ENCODE results near the gene CALD1.

Gene CALD1

GRCh38 chr7:134905375-134905774 lies 125.9 kb downstream of the CALD1 start:
- peaks cover 12% of the 10 kb centered on the region; the same call in 1 of the 2 replicates for H3K36me3 ChIP-seq (ENCODE audit: control insufficient read depth, insufficient read depth, low read length)
- H3K4me1 ChIP-seq (ENCODE audit: control insufficient read depth, insufficient read depth, low read length): peaks cover 4% of the 10 kb centered on the region; the same call in 1 of the 2 replicates
- H3K27ac ChIP-seq (ENCODE audit: low read depth, low read length): no peak overlapping the region
- no peak overlapping the region for H3K9ac ChIP-seq (ENCODE audit: low read depth, low read length)
- no peaks in the 10 kb centered on the region for H3K9me3 ChIP-seq (ENCODE audit: control insufficient read depth, insufficient read depth, low read length)
- H3K27me3 ChIP-seq (ENCODE audit: control insufficient read depth, insufficient read depth, low read length): no peaks in the 10 kb centered on the region
- H3K4me3 ChIP-seq (ENCODE audit: low read depth, low read length): no peak overlapping the region

DNA sequence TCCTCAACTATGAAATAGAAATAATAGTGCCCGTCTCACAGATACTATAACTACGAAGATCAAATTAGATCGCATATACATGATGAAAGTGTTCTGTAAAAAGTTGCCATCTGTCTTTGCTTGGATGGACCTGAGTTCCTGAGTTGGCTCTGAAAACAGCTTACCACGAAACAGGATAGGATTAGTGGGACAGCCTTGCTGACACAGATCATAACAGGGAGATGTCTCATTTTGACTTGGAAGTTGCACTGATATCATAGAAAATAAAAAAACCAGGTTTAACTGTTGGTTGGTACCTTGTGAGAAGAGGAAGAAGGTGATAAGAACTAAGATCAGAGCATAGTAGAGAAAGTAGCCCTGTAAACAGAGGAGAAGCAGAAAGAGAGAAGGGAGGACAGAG lies 127.6 kb downstream of the CALD1 start:
- H3K27me3 ChIP-seq (ENCODE audit: control insufficient read depth, insufficient read depth, low read length): no peaks in the 10 kb centered on the region
- H3K36me3 ChIP-seq (ENCODE audit: control insufficient read depth, insufficient read depth, low read length): peaks cover 11% of the 10 kb centered on the region; the same call in 1 of the 2 replicates
- no peak overlapping the region for H3K4me3 ChIP-seq (ENCODE audit: low read depth, low read length)
- H3K27ac ChIP-seq (ENCODE audit: low read depth, low read length): no peak overlapping the region
- no peaks in the 10 kb centered on the region for H3K9me3 ChIP-seq (ENCODE audit: control insufficient read depth, insufficient read depth, low read length)
- H3K9ac ChIP-seq (ENCODE audit: low read depth, low read length): no peak overlapping the region
- H3K4me1 ChIP-seq (ENCODE audit: control insufficient read depth, insufficient read depth, low read length): peaks cover 13% of the 10 kb centered on the region

GRCh38 chr7:134907639-134908038 lies 128.2 kb downstream of the CALD1 start:
- no peaks in the 10 kb centered on the region for H3K27me3 ChIP-seq (ENCODE audit: control insufficient read depth, insufficient read depth, low read length)
- no peak overlapping the region for H3K4me3 ChIP-seq (ENCODE audit: low read depth, low read length)
- H3K4me1 ChIP-seq (ENCODE audit: control insufficient read depth, insufficient read depth, low read length): peaks cover 13% of the 10 kb centered on the region
- no peak overlapping the region for H3K9ac ChIP-seq (ENCODE audit: low read depth, low read length)
- H3K27ac ChIP-seq (ENCODE audit: low read depth, low read length): no peak overlapping the region
- H3K9me3 ChIP-seq (ENCODE audit: control insufficient read depth, insufficient read depth, low read length): no peaks in the 10 kb centered on the region
- peaks cover 9% of the 10 kb centered on the region; the same call in 1 of the 2 replicates for H3K36me3 ChIP-seq (ENCODE audit: control insufficient read depth, insufficient read depth, low read length)

DNA sequence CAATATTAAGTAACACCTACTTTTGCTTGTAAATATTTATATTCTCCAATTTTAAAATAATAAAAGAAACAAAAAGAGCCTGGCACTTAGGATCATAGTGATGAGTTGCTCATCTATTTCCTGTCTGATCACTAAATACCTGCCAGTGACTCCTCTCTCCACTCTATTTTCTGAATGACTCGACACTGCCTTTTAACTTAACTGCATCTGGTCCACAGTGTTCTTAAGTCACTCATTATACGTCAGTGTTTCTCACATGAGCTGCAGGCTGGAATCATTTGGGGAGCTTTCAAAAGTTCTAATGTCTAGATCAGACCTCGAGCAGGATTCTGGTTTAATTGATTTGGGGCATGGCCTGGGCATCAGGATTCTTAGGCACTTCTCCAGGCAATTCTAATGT lies 128.9 kb downstream of the CALD1 start:
- H3K9me3 ChIP-seq (ENCODE audit: control insufficient read depth, insufficient read depth, low read length): no peaks in the 10 kb centered on the region
- no peak overlapping the region for H3K9ac ChIP-seq (ENCODE audit: low read depth, low read length)
- peaks cover 4% of the 10 kb centered on the region; the same call in 1 of the 2 replicates for H3K36me3 ChIP-seq (ENCODE audit: control insufficient read depth, insufficient read depth, low read length)
- H3K4me3 ChIP-seq (ENCODE audit: low read depth, low read length): no peak overlapping the region
- H3K27me3 ChIP-seq (ENCODE audit: control insufficient read depth, insufficient read depth, low read length): no peaks in the 10 kb centered on the region
- no peak overlapping the region for H3K27ac ChIP-seq (ENCODE audit: low read depth, low read length)
- H3K4me1 ChIP-seq (ENCODE audit: control insufficient read depth, insufficient read depth, low read length): peaks cover 13% of the 10 kb centered on the region

DNA sequence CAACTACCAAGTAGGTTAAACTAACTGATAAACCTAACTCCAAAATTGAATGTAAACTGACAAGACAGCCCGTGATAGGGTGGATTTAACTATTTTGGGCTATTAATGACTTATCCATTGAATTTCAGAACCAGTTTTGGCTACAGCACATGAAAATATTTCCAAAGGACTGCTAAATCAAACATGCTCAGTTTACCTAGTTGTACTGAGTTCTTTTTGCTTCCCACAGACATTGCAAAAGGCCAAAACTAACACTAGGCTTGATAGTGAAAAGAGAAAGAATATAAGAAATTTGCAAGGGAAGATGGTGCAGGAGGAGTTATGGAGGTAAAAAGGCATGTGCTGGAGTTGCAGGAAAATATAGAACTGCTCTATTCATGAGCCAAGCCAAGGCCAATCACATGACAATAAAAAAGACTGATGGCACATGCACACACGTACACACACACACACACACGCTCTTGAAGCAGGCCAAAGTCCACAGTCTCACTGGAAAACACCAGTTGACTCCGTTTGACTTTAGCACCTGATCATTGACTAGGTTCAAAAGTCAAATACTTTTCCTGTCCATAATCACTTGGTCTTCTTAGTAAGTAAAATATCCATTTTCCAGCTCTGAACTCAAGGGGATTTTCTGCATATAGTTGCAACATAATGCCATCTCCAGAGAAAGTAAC lies 130.9 kb downstream of the CALD1 start:
- no peaks in the 10 kb centered on the region for H3K9me3 ChIP-seq (ENCODE audit: control insufficient read depth, insufficient read depth, low read length)
- H3K36me3 ChIP-seq (ENCODE audit: control insufficient read depth, insufficient read depth, low read length): peaks cover 11% of the 10 kb centered on the region
- H3K4me1 ChIP-seq (ENCODE audit: control insufficient read depth, insufficient read depth, low read length): peaks cover 10% of the 10 kb centered on the region
- H3K27ac ChIP-seq (ENCODE audit: low read depth, low read length): no peak overlapping the region
- H3K9ac ChIP-seq (ENCODE audit: low read depth, low read length): no peak overlapping the region
- no peaks in the 10 kb centered on the region for H3K27me3 ChIP-seq (ENCODE audit: control insufficient read depth, insufficient read depth, low read length)
- H3K4me3 ChIP-seq (ENCODE audit: low read depth, low read length): no peak overlapping the region

- H3K36me3 ChIP-seq (ENCODE audit: control insufficient read depth, insufficient read depth, low read length): peaks cover 14% of the 10 kb centered on the region
- H3K9me3 ChIP-seq (ENCODE audit: control insufficient read depth, insufficient read depth, low read length): no peaks in the 10 kb centered on the region
- H3K27me3 ChIP-seq (ENCODE audit: control insufficient read depth, insufficient read depth, low read length): no peaks in the 10 kb centered on the region
- H3K9ac ChIP-seq (ENCODE audit: low read depth, low read length): no peak overlapping the region
- no peak overlapping the region for H3K4me3 ChIP-seq (ENCODE audit: low read depth, low read length)
- no peak overlapping the region for H3K27ac ChIP-seq (ENCODE audit: low read depth, low read length)
- H3K4me1 ChIP-seq (ENCODE audit: control insufficient read depth, insufficient read depth, low read length): peaks cover 10% of the 10 kb centered on the region
Measured at GRCh38 chr7:134910968-134911367, 131.5 kb downstream of the CALD1 start.

DNA sequence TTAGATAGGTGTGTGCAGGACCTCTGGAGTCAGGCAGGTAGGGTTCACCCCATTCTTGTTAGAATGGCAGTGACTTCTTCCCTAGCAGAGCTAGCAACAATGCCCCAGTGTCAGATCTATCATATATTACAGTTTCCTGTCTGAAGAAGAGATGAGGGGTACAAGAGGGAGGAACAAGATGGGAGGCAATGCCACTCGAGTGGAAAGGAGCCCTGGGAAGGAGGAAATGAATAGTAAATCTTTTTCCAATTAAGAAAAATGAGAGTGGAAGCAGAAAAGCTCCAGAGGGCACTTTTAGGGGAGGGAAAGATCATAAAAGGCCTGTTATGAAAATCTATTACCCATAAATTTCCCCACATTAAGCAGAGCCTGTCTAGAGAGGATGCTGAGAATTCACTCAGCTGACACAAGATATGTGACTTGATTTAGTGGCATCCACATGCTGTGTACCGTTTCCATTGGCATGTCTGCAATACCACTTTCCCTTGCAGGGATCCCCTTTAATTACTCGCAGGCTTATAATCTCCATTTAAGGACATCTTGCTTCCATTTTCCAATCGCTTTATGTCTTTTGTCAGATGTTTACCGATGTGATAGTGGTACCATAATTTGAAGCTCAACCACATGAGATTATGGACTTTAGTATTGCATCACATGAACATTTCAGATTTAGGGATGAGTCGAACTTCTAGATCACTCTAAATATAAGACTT lies 136.9 kb downstream of the CALD1 start:
- no peak overlapping the region for H3K4me3 ChIP-seq (ENCODE audit: low read depth, low read length)
- H3K27me3 ChIP-seq (ENCODE audit: control insufficient read depth, insufficient read depth, low read length): no peaks in the 10 kb centered on the region
- H3K4me1 ChIP-seq (ENCODE audit: control insufficient read depth, insufficient read depth, low read length): no peaks in the 10 kb centered on the region; the same call in 1 of the 2 replicates
- H3K9ac ChIP-seq (ENCODE audit: low read depth, low read length): no peak overlapping the region
- no peaks in the 10 kb centered on the region for H3K9me3 ChIP-seq (ENCODE audit: control insufficient read depth, insufficient read depth, low read length)
- peaks cover 15% of the 10 kb centered on the region for H3K36me3 ChIP-seq (ENCODE audit: control insufficient read depth, insufficient read depth, low read length)
- no peak overlapping the region for H3K27ac ChIP-seq (ENCODE audit: low read depth, low read length)

GRCh38 chr7:134919240-134919641 lies 139.8 kb downstream of the CALD1 start:
- peaks cover 11% of the 10 kb centered on the region for H3K36me3 ChIP-seq (ENCODE audit: control insufficient read depth, insufficient read depth, low read length)
- no peak overlapping the region for H3K9ac ChIP-seq (ENCODE audit: low read depth, low read length)
- H3K4me3 ChIP-seq (ENCODE audit: low read depth, low read length): no peak overlapping the region
- H3K27ac ChIP-seq (ENCODE audit: low read depth, low read length): no peak overlapping the region
- no peaks in the 10 kb centered on the region for H3K27me3 ChIP-seq (ENCODE audit: control insufficient read depth, insufficient read depth, low read length)
- no peaks in the 10 kb centered on the region for H3K4me1 ChIP-seq (ENCODE audit: control insufficient read depth, insufficient read depth, low read length)
- H3K9me3 ChIP-seq (ENCODE audit: control insufficient read depth, insufficient read depth, low read length): no peaks in the 10 kb centered on the region

DNA sequence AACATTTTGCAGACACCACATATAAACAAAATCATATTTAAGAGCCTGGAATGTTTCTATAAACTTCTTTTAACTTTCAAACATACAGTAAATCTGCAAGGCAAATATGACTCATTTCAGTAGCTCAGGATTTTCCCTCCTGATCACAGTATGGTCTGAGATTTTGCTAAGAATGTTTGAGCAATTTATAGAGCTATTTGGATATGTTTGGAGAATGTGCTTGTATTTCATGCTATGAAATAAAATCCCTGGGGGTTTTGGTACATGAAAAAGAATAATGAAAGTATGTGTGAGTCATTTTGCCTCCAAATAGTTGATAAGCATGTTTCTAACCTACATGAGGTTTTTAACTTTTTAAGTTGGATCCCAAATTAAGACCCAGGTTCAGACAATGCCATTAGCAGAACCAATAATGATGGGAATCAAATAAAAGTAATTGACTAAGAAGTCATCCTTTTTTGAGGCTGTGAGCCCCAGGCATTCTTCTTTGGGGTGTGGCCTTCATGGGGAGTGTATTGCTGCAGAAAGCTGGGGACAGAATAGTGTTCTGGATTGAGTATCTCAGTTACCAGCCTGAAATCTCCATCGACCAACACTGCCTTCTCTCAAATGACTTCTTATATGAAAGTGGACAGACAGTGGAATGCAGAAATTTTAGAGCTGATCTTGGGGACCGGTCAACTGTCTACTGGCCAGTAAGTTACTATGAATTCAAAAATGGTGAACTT lies 140.8 kb downstream of the CALD1 start:
- Histone ChIP-seq H3K36me3 (ENCODE audit: control insufficient read depth, insufficient read depth, low read length) (peaks cover 6% of the 10 kb centered on the region; the same call in 1 of the 2 replicates), H3K27ac (ENCODE audit: low read depth, low read length) (no peak overlapping the region), H3K27me3 (ENCODE audit: control insufficient read depth, insufficient read depth, low read length) (no peaks in the 10 kb centered on the region), H3K4me1 (ENCODE audit: control insufficient read depth, insufficient read depth, low read length) (no peaks in the 10 kb centered on the region), H3K9me3 (ENCODE audit: control insufficient read depth, insufficient read depth, low read length) (no peaks in the 10 kb centered on the region), H3K4me3 (ENCODE audit: low read depth, low read length) (no peak overlapping the region), H3K9ac (ENCODE audit: low read depth, low read length) (no peak overlapping the region)

- H3K9ac ChIP-seq (ENCODE audit: low read depth, low read length): no peak overlapping the region
- no peaks in the 10 kb centered on the region for H3K36me3 ChIP-seq (ENCODE audit: control insufficient read depth, insufficient read depth, low read length)
- no peak overlapping the region for H3K4me3 ChIP-seq (ENCODE audit: low read depth, low read length)
- H3K4me1 ChIP-seq (ENCODE audit: control insufficient read depth, insufficient read depth, low read length): no peaks in the 10 kb centered on the region
- no peaks in the 10 kb centered on the region for H3K9me3 ChIP-seq (ENCODE audit: control insufficient read depth, insufficient read depth, low read length)
- no peak overlapping the region for H3K27ac ChIP-seq (ENCODE audit: low read depth, low read length)
- no peaks in the 10 kb centered on the region for H3K27me3 ChIP-seq (ENCODE audit: control insufficient read depth, insufficient read depth, low read length)
Measured at GRCh38 chr7:134922720-134923704, 143.6 kb downstream of the CALD1 start.
